Activated CD4-positive, alpha-beta T cell treated with anti-CD3 and anti-CD28 coated beads, Interleukin-2, amount 10 ng/mL, durations not matched to agents 7 days and 5 days (primary cell): ENCODE measurements around the gene HOXA9. TPM values are rescaled to one million over a fixed set of nuclear protein-coding genes. Genes with fewer than 3 reads are reported as not detected.
A peak's percentile ranks its signal among the peaks of the same experiment; 100 is the strongest.

Experiments used
- CTCF ChIA-PET: fragments of 350-600 bp; sonication (Branson Sonifier 250); formaldehyde crosslinking; loops from one replicate; lab custom pipeline; 2021; ENCODE audit warnings: antibody characterized with exemption; lab: Charles Lee
- POLR2A ChIA-PET: fragments of 350-600 bp; sonication (Branson Sonifier 250); formaldehyde crosslinking; loops from one replicate; lab custom pipeline; 2021; ENCODE audit warnings: antibody characterized with exemption; lab: Charles Lee
- DNase-seq: peaks from one replicate; pipeline ENCODE4 v3.0.0-alpha.2; 2020
- H3K27ac Mint-ChIP-seq: one replicate; pipeline ENCODE4 v1.8.0; 2021; ENCODE audit warnings: mild to moderate bottlenecking, moderate library complexity, mixed read lengths
- H3K27me3 Mint-ChIP-seq: one replicate; pipeline ENCODE4 v1.8.0; 2021; ENCODE audit warnings: mixed read lengths
- H3K36me3 Mint-ChIP-seq: one replicate; pipeline ENCODE4 v1.8.0; 2021; ENCODE audit warnings: low read depth, mixed read lengths
- H3K4me1 Mint-ChIP-seq: one replicate; pipeline ENCODE4 v1.8.0; 2021; ENCODE audit warnings: mixed read lengths
- H3K4me3 Mint-ChIP-seq: one replicate; pipeline ENCODE4 v1.8.0; 2021; ENCODE audit warnings: mild to moderate bottlenecking, moderate library complexity, mixed read lengths
- H3K9me3 Mint-ChIP-seq: one replicate; pipeline ENCODE4 v1.8.0; 2021; ENCODE audit warnings: mixed read lengths
- total RNA-seq, 2 experiments: library from RNA; stranded (reverse); gene quantifications; one replicate each; pipeline ENCODE4 v1.2.3, GENCODE V29; 2021

HOXA9 gene
- total RNA-seq, 2 experiments from 2014 or later, result not detected

DNA sequence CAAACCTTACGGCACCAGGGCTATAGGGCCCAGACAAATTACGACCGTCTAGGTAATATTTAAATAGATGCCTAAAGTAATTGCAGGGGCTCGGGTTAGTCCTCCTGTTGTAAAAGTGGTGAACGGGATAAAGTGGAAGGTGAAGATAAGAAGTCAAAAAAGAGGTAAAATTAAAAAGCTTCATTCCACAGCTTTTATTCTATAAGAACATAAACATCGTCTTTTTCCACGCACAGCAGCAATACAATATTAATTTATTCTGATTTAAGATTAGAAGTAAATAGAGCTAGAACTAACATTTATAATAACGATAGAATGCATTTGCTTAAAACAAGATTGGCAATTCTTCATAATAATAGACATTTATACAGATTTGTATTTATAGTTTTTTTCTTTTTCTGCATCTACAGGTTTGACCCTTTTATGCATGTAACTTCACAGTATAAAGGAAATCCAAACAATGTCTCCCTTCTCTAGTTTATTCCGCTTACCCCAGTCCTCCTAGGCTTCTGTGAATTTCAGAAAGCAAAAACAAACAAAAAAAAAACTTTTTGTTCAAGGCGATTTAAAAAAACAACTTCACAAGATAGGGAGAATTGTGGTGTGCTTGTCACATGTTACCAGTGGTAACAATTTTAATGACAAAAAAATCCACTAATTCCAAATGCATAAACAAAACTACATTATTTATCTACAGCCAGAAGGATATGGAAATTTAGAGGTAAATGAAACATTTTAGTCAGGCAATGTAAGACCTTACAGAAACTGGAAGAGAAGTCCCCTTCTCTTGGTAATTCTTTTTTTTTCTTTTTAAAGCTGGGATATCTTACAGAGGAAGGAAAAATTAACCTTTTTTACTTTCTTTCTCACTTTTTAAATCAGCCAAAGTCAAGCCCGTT is 5.3 kb upstream of the HOXA9 start:
- Mint-ChIP-seq H3K27ac (no peak overlapping the region), H3K9me3 (no peaks in the 10 kb centered on the region), H3K4me1 (peaks cover 11% of the 10 kb centered on the region), H3K36me3 (peaks cover 8% of the 10 kb centered on the region), H3K4me3 (no peak overlapping the region), H3K27me3 (peaks cover 70% of the 10 kb centered on the region)
- DNase-seq, result no peak
- ChIA-PET POLR2A (no interaction called here), CTCF (interaction anchor here (0.8 to 1.2 kb wide), 4 partner anchors 9 to 31 kb away, joined by 3 read pairs; no protein-coding TSS in a partner anchor)

DNA sequence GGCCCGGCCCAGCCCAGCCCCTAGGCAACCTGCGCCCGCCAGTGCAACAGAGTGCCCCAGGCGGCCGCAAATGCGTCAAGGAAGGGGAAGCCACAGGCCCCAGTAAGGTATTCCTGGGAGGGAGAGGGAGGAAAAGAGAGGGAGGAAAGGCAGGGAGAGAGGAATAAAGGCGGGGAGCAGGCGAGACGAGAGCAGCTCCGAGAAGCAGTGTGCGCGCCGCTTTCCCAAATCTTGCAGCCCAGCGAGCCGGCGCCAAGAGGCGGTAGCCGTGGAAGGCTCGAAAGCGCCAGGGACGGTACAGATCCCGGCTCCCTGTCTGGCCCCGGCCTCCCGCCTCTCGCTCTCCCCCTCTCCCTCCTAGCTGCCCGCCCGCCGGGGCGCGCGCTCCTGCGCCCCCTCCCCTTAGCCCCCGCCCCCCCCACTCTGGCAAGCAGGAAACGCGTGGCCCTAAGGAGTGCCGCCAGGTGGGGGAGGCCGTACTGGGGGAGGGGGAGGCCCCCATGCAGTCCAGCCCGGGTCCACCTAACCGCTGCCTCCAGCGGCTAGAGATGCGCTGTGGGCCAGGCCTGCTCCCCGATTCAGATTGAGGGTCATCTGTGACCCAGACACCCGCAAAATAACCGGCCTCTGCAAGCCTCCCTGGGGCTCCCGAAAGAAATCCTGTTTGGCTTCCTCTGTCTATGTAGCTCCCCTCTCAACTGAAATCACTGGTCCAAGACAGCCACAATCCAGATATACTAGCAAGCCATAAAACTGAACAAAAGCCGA is 4.5 kb upstream of the HOXA9 start:
- H3K4me1 Mint-ChIP-seq, result peaks cover 13% of the 10 kb centered on the region
- H3K27ac Mint-ChIP-seq, result no peak overlapping the region
- H3K9me3 Mint-ChIP-seq, result no peaks in the 10 kb centered on the region
- ChIA-PET POLR2A (no interaction called here), CTCF (interaction anchor here (0.6 to 1.6 kb wide), 5 partner anchors 10 to 32 kb away, joined by 3 to 7 read pairs (median 3); partner anchors contain the start of gene HOXA11)
- peaks cover 68% of the 10 kb centered on the region for H3K27me3 Mint-ChIP-seq
- no peak overlapping the region for H3K4me3 Mint-ChIP-seq
- peaks cover 8% of the 10 kb centered on the region for H3K36me3 Mint-ChIP-seq
- no peak for DNase-seq

DNA sequence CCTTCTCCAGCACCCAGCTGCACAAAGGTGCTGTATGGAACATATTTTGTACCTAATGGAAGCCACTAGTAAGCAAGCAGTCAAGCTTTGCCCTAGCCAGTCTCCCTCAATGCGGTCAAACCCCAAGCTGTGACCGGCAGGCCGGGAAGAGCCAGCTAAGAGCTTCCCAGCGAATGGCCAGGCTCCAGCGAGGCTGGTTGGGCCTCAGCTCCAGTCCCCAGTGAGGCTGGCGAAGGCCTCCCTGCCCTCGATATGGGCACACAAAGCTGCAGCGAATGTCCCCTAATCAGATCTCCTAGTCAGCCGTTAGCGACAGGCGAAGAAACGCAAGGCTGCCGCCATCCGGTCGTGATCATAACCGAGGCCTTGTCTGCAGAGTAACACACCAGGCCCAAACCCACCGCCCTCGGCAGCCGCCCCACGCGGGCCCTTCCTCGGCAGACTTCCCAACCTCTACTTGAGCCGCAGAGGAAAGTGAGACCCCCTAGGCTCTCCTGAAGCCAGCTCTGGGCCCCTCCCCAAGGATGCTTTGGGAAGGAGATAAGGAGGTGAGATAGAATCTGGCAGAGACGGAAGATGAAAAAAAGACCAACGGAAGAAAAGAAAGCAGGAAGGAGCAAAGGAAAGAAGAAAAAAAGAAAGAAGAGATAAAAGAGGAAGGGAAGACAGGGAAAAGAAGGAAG is 3.1 kb upstream of the HOXA9 start:
- H3K27ac Mint-ChIP-seq, result peak overlapping the region; percentile 13

DNA sequence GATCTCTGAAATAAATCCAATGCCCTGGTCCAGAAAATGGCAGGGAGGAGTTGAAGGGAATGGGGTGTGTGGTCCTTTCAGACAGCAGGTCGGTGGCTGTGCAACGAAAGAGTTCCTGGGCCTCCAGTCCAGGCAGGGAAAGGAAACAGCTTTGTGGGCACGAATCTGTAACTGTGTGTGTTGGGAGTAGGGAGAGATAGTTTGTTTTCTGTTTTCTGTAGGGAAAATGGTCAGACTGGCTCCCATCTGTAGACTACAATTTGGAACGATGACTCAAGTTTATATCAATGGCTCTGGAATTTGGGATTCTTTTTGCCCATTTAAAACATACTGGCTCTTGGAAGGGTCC is 2.6 kb upstream of the HOXA9 start:
- peaks cover 13% of the 10 kb centered on the region for H3K4me1 Mint-ChIP-seq
- H3K4me3 Mint-ChIP-seq, result no peak overlapping the region
- peaks cover 8% of the 10 kb centered on the region for H3K36me3 Mint-ChIP-seq
- CTCF ChIA-PET, result interaction anchor here (1.2 to 1.6 kb wide), 2 partner anchors 12 to 13 kb away, joined by 3 to 6 read pairs; no protein-coding TSS in a partner anchor
- POLR2A ChIA-PET, result no interaction called here
- H3K27me3 Mint-ChIP-seq, result peaks cover 78% of the 10 kb centered on the region
- no peak for DNase-seq
- H3K9me3 Mint-ChIP-seq, result no peaks in the 10 kb centered on the region
- peak overlapping the region; percentile 13 for H3K27ac Mint-ChIP-seq

More for the DNA sequence above, 3.1 kb upstream of the HOXA9 start:
- Mint-ChIP-seq H3K9me3 (no peaks in the 10 kb centered on the region), H3K4me1 (peaks cover 13% of the 10 kb centered on the region), H3K4me3 (peak overlapping the region; percentile 30), H3K27me3 (peaks cover 75% of the 10 kb centered on the region), H3K36me3 (peaks cover 8% of the 10 kb centered on the region)
- ChIA-PET POLR2A (no interaction called here), CTCF (interaction anchor here (0.9 to 1.6 kb wide), 5 partner anchors 11 to 31 kb away, joined by 3 to 7 read pairs (median 4); partner anchors contain the start of genes HOXA11, HOXA13 and HOXA7)
- no peak for DNase-seq

DNA sequence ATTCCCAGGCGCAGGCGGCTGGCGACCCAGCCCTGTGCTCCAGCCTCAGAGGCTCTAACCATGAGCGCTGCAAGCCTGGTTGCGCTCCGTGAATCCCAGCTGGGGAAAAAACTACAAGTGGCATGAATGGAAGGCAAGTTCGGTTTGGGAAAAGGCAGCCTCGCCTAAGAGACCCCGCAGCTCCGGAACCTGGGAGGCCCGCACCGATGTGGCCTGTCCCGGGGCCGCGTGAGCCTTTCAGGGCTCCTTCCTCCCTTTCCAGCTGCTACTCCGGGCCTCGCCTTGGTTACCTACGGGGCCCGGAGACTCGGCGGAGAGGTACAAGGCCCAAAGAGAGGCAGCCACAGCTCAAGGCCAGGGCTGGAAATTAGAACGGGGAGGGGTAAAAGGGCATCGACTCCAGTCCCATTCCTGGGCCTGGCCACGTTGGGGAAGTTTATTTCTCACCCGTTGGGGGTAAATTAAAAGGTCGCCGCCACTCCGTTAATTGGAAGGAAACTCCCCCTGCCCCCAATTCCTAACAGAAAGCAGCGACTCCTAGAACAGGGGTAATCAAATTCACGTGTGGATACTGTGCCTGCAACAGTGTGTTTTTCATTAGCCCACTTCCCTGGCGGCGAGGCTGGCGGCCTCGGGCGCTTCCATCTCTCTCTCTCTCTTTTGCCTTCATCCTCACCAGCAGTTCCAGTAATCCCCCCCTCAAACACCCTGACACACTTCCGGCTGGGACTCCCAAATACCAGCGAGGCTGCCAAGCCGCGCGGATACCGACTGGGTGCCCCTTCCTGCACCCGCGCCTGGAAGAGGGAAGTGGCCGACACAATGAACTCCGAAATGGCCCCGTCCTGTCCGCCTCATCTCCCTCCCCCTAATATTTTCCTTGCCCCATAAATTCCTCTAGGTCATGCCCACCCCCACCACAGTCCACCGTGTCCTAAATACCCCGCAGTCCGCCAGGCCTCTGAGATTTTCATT is 1.5 kb upstream of the HOXA9 start:
- peak overlapping the region; percentile 39 for H3K4me3 Mint-ChIP-seq
- peaks cover 10% of the 10 kb centered on the region for H3K4me1 Mint-ChIP-seq
- H3K27ac Mint-ChIP-seq, result peak overlapping the region; percentile 19
- ChIA-PET CTCF (interaction anchor here (1.0 to 1.9 kb wide), 6 partner anchors 10 to 76 kb away, joined by 3 to 6 read pairs (median 4); partner anchors contain the start of gene EVX1), POLR2A (no interaction called here)
- DNase-seq, result no peak
- H3K27me3 Mint-ChIP-seq, result peaks cover 81% of the 10 kb centered on the region
- H3K36me3 Mint-ChIP-seq, result peaks cover 6% of the 10 kb centered on the region
- no peaks in the 10 kb centered on the region for H3K9me3 Mint-ChIP-seq

DNA sequence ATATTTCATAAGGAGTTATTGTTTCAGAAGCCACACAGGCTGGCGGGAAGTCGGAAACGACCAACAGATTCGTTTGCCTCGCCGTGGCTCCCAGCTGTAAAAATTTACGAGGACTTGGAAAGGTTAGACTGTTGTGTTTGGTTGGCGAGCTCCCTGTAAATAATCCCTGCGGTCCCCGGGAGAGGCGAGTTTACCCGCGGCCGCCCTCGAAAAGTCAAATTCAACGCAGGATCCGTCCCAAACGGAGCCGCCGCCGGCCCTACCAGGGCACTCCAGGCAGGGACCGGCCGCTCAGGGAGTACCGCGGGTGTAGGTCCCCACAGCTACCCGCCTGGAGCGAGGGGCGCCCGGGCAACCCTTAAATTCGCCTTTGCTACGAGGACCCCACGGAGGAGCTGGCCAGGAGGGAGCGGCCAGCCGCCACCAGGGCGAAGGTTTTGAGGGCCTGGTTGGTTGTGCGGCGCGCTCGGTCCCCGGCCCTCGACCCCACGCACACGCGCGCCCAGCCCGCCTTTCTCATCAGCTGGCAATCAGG is 726 bp upstream of the HOXA9 start:
- Mint-ChIP-seq H3K4me1 (peaks cover 9% of the 10 kb centered on the region), H3K36me3 (peaks cover 4% of the 10 kb centered on the region), H3K9me3 (no peaks in the 10 kb centered on the region), H3K4me3 (peak overlapping the region; percentile 27), H3K27ac (peak overlapping the region; percentile 86), H3K27me3 (peaks cover 79% of the 10 kb centered on the region)
- no peak for DNase-seq
- ChIA-PET POLR2A (no interaction called here), CTCF (interaction anchor here (1.0 to 1.9 kb wide), 6 partner anchors 9 to 76 kb away, joined by 3 to 6 read pairs (median 4); partner anchors contain the start of gene EVX1)

DNA sequence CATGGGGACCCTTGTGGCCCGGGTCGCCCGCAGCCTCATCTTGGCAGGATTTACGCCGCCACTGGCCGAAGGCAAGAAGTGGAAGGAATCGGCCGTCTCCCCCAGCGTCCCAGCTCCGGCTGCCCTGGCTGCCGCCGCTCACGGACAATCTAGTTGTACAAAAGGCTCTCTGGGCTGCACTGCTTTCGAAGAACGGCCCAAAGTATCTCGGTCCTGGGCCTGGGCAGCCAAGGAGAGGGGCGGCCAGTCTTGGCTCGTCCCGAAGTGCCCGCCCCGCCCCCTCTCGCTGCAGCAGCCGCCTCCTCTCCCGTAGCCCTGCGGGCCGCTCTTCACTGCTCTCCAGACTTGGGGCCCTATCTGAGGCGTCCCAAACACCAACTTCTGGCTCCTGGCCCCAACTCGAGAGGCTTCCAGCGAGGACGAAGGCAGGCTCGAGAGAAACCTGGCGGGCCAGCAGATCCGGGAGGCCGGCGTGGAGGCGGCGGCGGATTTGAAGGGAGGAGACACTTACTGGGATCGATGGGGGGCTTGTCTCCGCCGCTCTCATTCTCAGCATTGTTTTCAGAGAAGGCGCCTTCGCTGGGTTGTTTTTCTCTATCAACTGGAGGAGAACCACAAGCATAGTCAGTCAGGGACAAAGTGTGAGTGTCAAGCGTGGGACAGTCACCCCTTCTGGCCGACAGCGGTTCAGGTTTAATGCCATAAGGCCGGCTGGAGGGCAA is 809 bp downstream of the HOXA9 start:
- CTCF ChIA-PET, result interaction anchor here (1.9 kb wide), 1 partner anchor 78 kb away, joined by 6 read pairs; the partner anchor contains the start of gene EVX1

DNA sequence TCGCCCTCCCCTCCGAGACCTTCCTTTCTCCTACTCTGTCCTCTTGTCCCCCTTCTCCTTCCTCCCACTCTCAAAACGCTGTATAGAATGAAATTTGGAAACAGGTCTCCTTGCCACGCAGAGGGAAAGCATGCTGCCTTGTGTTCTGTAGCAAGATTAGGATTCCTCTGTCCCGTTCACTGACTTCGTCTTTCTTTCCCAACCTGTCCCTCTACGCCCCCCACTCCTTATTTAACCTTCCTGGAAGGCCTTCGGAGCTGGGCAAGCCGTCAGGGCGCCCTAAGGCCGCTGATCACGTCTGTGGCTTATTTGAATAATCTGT is 1.3 kb downstream of the HOXA9 start:
- peaks cover 83% of the 10 kb centered on the region for H3K27me3 Mint-ChIP-seq
- DNase-seq, result no peak
- H3K27ac Mint-ChIP-seq, result no peak overlapping the region
- ChIA-PET CTCF (no interaction called here), POLR2A (no interaction called here)
- H3K4me3 Mint-ChIP-seq, result no peak overlapping the region
- H3K4me1 Mint-ChIP-seq, result peaks cover 14% of the 10 kb centered on the region
- H3K36me3 Mint-ChIP-seq, result peaks cover 6% of the 10 kb centered on the region
- no peaks in the 10 kb centered on the region for H3K9me3 Mint-ChIP-seq

More for the DNA sequence above, 809 bp downstream of the HOXA9 start:
- DNase-seq, result no peak
- POLR2A ChIA-PET, result no interaction called here
- H3K9me3 Mint-ChIP-seq, result no peaks in the 10 kb centered on the region
- peaks cover 80% of the 10 kb centered on the region for H3K27me3 Mint-ChIP-seq
- peaks cover 6% of the 10 kb centered on the region for H3K36me3 Mint-ChIP-seq
- peak overlapping the region; percentile 36 for H3K27ac Mint-ChIP-seq
- H3K4me1 Mint-ChIP-seq, result peaks cover 14% of the 10 kb centered on the region
- no peak overlapping the region for H3K4me3 Mint-ChIP-seq

DNA sequence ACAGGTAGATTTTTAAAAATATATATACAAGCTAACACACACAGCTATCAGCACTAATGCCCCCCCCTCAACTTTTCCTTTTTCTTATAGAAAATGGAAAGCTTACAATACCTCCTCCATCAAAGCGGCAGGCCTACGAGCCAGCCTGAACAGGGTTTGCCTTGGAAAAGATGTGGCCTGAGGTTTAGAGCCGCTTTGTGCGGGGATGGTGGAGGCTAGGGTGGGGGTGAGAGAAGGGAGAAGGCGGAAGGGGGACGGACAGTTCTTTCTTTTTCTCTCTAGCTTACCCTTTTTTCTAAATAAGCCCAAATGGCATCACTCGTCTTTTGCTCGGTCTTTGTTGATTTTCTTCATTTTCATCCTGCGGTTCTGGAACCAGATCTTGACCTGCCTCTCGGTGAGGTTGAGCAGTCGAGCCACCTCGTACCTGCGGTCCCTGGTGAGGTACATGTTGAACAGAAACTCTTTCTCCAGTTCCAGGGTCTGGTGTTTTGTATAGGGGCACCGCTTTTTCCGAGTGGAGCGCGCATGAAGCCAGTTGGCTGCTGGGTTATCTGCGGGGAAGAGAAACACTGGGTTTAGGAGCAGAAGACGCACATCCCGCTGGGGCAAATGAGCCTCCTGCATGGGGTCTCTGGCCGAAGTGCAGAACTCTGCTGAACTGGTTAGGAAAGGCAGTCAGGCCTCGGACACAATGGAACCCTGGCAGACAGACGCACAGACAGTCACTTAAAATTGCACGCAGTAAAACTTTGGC is 1.9 kb downstream of the HOXA9 start:
- CTCF ChIA-PET, result interaction anchor here (0.8 to 1.6 kb wide), 3 partner anchors 13 to 214 kb away, joined by 3 to 10 read pairs (median 4); no protein-coding TSS in a partner anchor
- POLR2A ChIA-PET, result no interaction called here
- Mint-ChIP-seq H3K4me3 (no peak overlapping the region), H3K4me1 (peaks cover 12% of the 10 kb centered on the region), H3K27me3 (peaks cover 82% of the 10 kb centered on the region), H3K27ac (no peak overlapping the region), H3K9me3 (no peaks in the 10 kb centered on the region), H3K36me3 (peaks cover 2% of the 10 kb centered on the region)
- DNase-seq, result no peak

DNA sequence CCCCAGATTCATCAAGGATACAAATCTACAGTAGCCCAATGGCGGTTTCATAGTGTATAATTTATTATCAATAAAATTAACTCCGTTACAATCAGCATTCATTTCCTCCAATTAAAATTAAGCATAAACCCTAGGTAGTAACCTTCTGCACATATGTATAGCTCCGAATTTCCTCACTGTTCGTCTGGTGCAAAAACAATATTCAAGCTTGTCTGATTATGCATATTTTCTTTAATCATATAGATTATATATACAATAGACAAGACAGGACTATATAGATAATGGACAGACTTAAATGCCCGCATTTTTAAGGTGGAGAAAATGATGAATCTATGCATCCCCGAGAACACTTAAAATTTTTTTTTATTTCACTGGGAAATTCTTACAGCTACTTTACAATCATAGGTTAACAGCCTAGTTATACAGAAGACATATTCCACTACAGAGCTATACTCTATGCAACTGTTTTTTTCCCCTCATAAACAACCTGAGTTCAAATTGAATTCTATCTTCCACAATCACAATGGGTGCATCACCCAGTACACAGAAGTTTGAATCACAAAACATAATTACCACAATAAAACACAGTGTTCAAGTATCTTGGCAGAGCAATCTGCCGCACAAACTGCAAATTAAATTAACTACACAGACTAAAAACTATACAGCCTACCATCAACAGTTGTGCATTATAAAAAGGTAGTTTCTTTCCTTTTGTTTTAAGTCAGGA is 2.6 kb downstream of the HOXA9 start:
- H3K4me1 Mint-ChIP-seq, result peaks cover 12% of the 10 kb centered on the region
- H3K27me3 Mint-ChIP-seq, result peaks cover 82% of the 10 kb centered on the region
- CTCF ChIA-PET, result interaction anchor here (0.8 to 2.0 kb wide), 8 partner anchors 10 to 214 kb away, joined by 3 to 10 read pairs (median 4); partner anchors contain the start of gene HOXA13
- POLR2A ChIA-PET, result no interaction called here
- H3K36me3 Mint-ChIP-seq, result peaks cover 2% of the 10 kb centered on the region
- H3K9me3 Mint-ChIP-seq, result no peaks in the 10 kb centered on the region
- H3K27ac Mint-ChIP-seq, result no peak overlapping the region
- H3K4me3 Mint-ChIP-seq, result no peak overlapping the region
- no peak for DNase-seq
